Kidney (tissue), 14 donors: ENCODE results near the gene LOXL1. TPM values are rescaled to one million over a fixed set of nuclear protein-coding genes. Genes with fewer than 3 reads are reported as not detected.

ENCODE experiments used
- DNase-seq, 5 donors: peaks; one replicate each; pipeline ENCODE4 v3.0.0-alpha.2; 2013 to 2020
- FAIRE-seq: peaks from 2 replicates; lab custom pipeline; 2012; peaks lifted over from hg19 to GRCh38; lab: Jason Lieb, UNC
- H3K27ac ChIP-seq, 2 donors: one replicate each; pipeline ENCODE4 v1.7.0; 2013; ENCODE audit warnings: low read depth in 2 of 2, low read length in 2 of 2, inconsistent platforms in 1 of 2
- H3K27me3 ChIP-seq: one replicate; pipeline ENCODE4 v1.7.1; 2013; ENCODE audit warnings: low read length, inconsistent platforms; ENCODE audit not compliant: control insufficient read depth, insufficient read depth
- H3K36me3 ChIP-seq, 3 donors: one replicate each; pipeline versions ENCODE4 v1.7.0 to v1.7.1; 2013; ENCODE audit warnings: low read length in 3 of 3, control low read depth in 1 of 3, inconsistent platforms in 1 of 3; ENCODE audit not compliant: insufficient read depth in 3 of 3, control insufficient read depth in 2 of 3
- H3K4me1 ChIP-seq, 3 donors: one replicate each; pipeline versions ENCODE4 v1.7.0 to v1.7.1; 2013; ENCODE audit warnings: low read length in 3 of 3, inconsistent platforms in 1 of 3, low read depth in 1 of 3; ENCODE audit not compliant: control insufficient read depth in 2 of 3, insufficient read depth in 2 of 3
- H3K4me3 ChIP-seq, 3 donors: one replicate each; pipeline versions ENCODE4 v1.7.0 to v1.8.1; 2013; ENCODE audit warnings: low read length in 3 of 3, control low read depth in 1 of 3, inconsistent platforms in 1 of 3
- H3K9ac ChIP-seq, 3 donors: one replicate each; pipeline versions ENCODE4 v1.7.0 to v1.7.1; 2013; ENCODE audit warnings: low read length in 3 of 3, control low read depth in 1 of 3, inconsistent platforms in 1 of 3
- H3K9me3 ChIP-seq, 3 donors: one replicate each; pipeline versions ENCODE4 v1.7.0 to v1.7.1; 2013; ENCODE audit warnings: low read length in 3 of 3, control low read depth in 1 of 3, inconsistent platforms in 1 of 3; ENCODE audit not compliant: control insufficient read depth in 2 of 3, insufficient read depth in 1 of 3
- CTCF ChIP-seq: IDR thresholded peaks from 3 replicates; pipeline ENCODE4 v1.5.1; 2012; ENCODE audit warnings: mild to moderate bottlenecking, moderate library complexity, borderline replicate concordance; ENCODE audit not compliant: insufficient read depth; ENCODE audit errors: extremely low read depth
- intact Hi-C: fragments of 100-400 bp; cut with DNase I; formaldehyde crosslinking; loops from one replicate; pipeline ENCODE4 v1.11.1; 2022
- polyA plus RNA-seq: library from polyadenylated mRNA; stranded (reverse); fragments of 350-450 nt; fragmentation: Illumina TruSeq; extraction: RNeasy Lipid Tissue Mini Kit (QIAGEN cat#74804); gene quantifications from one replicate; pipeline ENCODE4 v1.2.3, GENCODE V29; 2014; ENCODE audit warnings: low read depth, low replicate concordance; ENCODE audit not compliant: insufficient read depth
- total RNA-seq: library from RNA; stranded (reverse); fragmentation: NEBNext Ultra II Directional; extraction: Animal tissue kit (Norgen Biotek cat#: 25700); gene quantifications from one replicate; pipeline ENCODE4 v1.2.1, GENCODE V29; 2021
- donor health status: control.
- donor health status: control.
- donor health status: control.
- donor health status: control.
- donor health status: control.
- donor health status: DM: yes; HTN: yes; CAD: no.
- donor health status: Normal renal cell carcinoma (clear cell type).

The LOXL1 gene
- total and polyA plus RNA-seq, 2 donors from 2014 or later, result 33.2 to 35.1 TPM

DNA sequence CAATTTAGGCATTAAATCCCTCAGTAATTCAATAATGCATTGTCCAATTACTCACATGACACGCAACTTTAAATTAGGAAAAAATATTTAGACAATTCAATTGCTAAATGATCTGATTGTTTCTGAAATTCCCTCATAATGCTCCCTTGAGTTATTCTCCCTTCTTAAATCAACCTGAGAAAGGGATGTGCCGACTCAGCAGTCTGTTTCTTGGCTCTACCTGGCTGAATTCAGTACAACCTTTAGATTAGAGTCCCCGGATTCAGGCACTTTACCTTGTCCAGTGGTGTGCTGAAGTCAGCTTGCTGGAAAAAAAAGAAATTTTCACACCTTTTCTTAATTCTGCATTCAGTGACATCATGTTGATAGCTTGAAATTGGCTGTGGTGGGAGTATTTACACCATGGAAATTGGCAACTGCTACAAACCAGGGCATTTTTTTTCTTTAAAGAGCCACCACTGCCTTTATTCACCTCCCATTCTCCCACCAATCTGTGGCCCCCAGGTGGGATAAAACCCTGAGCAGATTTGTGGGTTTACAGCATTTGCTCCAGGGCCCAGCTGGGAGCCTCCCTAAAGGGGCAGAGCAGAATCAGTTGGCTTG lies 20.9 kb upstream of the LOXL1 start:
- no peak overlapping the region for H3K4me3 ChIP-seq
- intact Hi-C loops, result no loop called here
- no peak for DNase-seq
- H3K27ac ChIP-seq, result no peak overlapping the region
- FAIRE-seq, result no peak
- peaks cover 0 to 4% (median 0%) of the 10 kb centered on the region in 3 donors for H3K9me3 ChIP-seq
- TF ChIP-seq CTCF, result no peak
- H3K4me1 ChIP-seq, result peaks cover 0 to 5% (median 2%) of the 10 kb centered on the region in 3 donors
- H3K9ac ChIP-seq, result no peak overlapping the region
- no peaks in the 10 kb centered on the region for H3K36me3 ChIP-seq
- H3K27me3 ChIP-seq, result no peaks in the 10 kb centered on the region

DNA sequence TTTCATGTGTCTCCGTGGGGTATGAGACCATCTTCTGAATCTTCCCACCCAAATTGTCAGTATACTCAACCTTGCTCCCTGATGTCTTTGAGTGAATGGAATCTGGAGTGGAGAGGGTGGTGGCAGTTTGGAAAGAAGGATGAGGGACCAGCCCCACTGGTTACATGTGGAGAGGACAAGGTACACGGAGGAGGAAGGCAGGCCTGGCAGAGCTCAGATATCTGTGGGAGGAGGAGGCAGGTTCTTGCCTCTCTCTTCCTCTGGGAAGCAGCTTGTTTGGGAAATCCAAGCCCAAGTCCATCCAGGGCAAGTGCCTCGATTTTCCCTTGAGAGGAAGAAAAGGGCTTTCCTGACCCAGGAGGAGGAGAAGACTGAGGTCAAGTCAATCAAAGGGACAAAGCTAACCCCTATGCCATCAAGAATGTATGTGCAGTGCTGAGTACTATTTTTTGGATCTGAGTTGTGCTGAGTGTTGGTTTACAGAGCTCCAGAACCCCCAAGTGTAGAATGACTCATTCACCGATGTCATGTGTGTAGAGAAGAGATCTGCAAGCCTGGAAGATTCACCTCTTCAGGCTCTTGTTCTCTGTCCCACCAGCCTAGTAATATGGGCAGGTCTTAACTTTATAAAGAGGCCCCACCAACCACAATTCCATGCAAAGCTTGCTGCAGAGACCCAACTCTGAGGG lies 19.8 kb upstream of the LOXL1 start:
- FAIRE-seq (no peak), DNase-seq (peak in 1 of 5 donors; percentile 12)
- no peaks in the 10 kb centered on the region for H3K36me3 ChIP-seq
- peaks cover 0 to 4% (median 0%) of the 10 kb centered on the region in 3 donors for H3K9me3 ChIP-seq
- H3K9ac ChIP-seq, result no peak overlapping the region
- no peaks in the 10 kb centered on the region for H3K27me3 ChIP-seq
- intact Hi-C loops, result no loop called here
- H3K4me1 ChIP-seq, result peaks cover 0 to 5% (median 2%) of the 10 kb centered on the region in 3 donors
- no peak overlapping the region for H3K27ac ChIP-seq
- TF ChIP-seq CTCF, result no peak
- no peak overlapping the region for H3K4me3 ChIP-seq

DNA sequence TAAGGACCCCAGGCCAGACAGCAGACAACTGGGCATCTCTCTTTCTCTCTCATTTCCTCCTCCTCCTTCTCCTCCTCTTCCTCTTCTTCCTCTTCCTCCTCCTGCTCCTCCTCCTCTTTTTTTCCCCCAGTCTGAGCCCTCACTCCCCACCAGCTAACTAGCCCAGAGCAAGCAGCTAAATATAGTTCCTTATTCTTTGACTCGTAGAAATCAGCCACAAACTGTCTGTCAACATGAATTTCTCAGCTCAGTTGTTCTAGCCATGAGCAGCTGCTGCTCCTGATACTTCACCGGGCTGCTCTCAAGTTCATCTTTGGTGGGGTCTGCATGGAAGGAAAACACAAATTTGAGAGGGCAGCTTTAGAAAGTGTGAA lies 19.2 kb upstream of the LOXL1 start:
- no peak overlapping the region for H3K27ac ChIP-seq
- H3K36me3 ChIP-seq, result no peaks in the 10 kb centered on the region
- H3K4me3 ChIP-seq, result no peak overlapping the region
- DNase-seq, result no peak
- no peaks in the 10 kb centered on the region for H3K27me3 ChIP-seq
- peaks cover 0 to 4% (median 0%) of the 10 kb centered on the region in 3 donors for H3K9me3 ChIP-seq
- H3K4me1 ChIP-seq, result peaks cover 0 to 5% (median 2%) of the 10 kb centered on the region in 3 donors
- TF ChIP-seq CTCF, result no peak
- no peak for FAIRE-seq
- no peak overlapping the region for H3K9ac ChIP-seq
- intact Hi-C loops, result no loop called here
